GM18505 (cell line): ENCODE measurements around the gene CTSC.
A peak's percentile ranks its signal among the peaks of the same experiment; 100 is the strongest.
"Not testable (repeated sequence)": the region's sequence is repeated elsewhere in the genome, so short reads cannot be mapped to it uniquely, and the experiment has no call there.

ENCODE experiments used
- ATAC-seq: cut with Tn5 transposase; IDR thresholded peaks from one replicate; pipeline ENCODE4 v1.9.1; 2021; ENCODE audit not compliant: unreplicated experiment
- POLR2A ChIP-seq: IDR thresholded peaks from 4 replicates; pipeline ENCODE4 v1.6.1; 2011; ENCODE audit warnings: borderline replicate concordance; ENCODE audit not compliant: insufficient read depth, insufficient read length; ENCODE audit errors: extremely low read depth

Gene CTSC

DNA sequence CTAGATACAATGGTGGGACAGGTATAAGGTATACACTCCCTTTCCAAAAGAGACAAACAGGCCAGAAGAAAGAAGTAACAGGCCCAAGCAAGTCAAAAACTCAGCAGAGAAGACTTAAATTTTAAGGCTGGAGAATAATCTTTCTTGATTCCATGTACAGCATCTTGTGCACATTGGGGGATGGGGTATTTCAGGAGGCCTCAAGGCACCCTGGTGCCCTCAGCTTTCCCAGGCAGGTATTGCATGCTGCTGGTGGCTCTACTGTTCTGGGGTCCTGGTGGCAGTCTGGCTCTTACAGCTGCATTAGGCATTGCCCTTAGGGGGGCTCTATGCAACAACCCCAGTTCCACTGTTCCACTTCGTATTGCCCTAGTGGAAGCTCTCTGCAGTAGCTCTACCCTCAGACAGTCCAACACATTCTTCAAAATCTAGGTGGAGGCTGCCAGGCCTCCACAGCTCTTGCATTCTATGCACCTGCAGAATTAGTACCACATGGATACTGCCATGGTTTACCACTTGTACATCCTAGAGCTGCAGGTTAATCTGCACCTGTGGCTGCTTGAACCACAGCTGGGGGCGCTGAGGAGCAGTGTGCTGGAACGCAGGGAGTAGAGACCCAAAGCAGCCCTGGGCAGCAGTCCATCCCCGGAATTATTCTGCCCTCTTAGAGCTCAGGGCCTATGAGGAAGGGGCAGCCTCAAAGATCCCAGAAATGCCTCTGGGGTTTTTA, 4.2 kb upstream of the CTSC start:
- no peak for ATAC-seq
- no peak for TF ChIP-seq POLR2A

- TF ChIP-seq POLR2A, result no peak
These were observed 2.9 kb upstream of the CTSC start for GRCh38 chr11:88340366-88340935.

DNA sequence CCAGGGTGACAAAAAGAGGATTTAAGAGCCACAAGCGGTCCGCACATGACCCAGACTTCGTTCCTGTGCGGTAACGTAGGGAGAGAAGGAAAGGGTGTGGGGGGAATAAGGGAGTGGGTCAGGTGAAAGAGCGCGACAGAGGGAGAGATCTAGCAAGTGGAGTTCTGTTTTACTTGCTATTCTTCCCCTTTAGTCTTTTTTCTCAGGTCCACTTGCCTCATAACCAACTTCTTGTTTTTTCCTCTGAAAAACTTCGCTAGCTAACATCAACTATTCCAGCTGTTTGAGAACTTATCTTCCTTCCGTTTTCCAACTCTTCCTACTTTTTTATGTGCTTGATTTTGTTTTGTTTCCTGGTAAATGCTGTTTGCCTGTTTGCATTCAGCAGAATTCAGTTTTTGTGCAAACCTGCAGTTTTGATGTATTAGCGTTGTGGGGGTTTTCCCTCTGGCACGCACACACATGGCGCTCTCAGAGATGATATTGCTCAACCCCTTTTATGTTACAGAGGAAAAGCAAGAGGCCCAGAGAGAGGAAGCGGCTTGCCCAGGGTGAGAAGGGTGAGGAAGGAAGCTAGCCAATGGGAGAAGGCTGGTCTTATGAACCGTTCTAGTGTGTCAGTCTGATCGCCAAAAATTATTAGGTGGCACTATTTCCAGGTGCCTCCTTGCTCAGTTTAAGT, 592 bp upstream of the CTSC start:
- no peak for TF ChIP-seq POLR2A
- peak; percentile 30 for ATAC-seq

More at GRCh38 chr11:88340366-88340935, 2.9 kb upstream of the CTSC start:
- no peak for ATAC-seq

DNA sequence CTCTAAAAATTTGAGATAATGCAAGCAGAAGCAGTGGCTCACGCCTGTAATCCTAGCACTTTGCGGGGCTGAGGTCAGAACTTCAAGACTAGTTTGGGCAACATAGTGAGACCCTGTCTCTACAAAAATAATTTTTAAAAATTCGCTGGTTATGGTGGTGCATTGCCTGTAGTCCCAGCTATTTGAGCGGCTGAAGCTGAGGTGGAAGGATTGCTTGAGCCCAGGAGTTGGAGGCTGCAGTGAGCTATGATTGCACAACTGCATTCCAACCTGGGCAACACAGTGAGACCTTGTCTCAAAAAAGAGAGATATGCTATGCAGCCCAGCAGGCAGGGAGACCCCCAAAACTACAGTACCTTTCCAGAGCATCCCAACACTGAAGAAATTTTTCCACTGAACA, 2.3 kb downstream of the CTSC start:
- ATAC-seq, result no peak
- TF ChIP-seq POLR2A, result no peak

- no peak for ATAC-seq
- TF ChIP-seq POLR2A, result peak; percentile 8
These were observed 3.7 kb downstream of the CTSC start for GRCh38 chr11:88333862-88334261.

DNA sequence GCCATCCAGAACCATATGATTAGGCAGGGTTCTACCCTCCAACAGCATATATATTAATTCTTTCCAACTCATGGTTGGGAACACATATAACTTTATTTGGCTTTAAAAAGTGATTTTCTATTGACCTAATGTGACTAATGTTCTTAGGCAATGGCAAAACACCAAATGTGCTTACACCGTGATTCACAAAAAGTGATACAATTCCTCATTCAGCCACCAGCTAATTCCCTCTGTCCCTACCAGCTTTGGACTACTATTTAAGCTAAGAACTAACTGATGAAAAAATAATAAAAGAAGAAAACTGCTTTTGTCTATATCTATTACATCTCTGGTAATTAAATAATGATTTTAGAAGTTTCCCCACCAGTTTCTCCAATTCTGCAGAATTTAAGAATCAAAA, 4.7 kb downstream of the CTSC start:
- TF ChIP-seq POLR2A, result no peak
- no peak for ATAC-seq

- TF ChIP-seq POLR2A, result peak; percentile 7
- no peak for ATAC-seq
These were observed 6.6 kb downstream of the CTSC start for GRCh38 chr11:88330826-88331428.

DNA sequence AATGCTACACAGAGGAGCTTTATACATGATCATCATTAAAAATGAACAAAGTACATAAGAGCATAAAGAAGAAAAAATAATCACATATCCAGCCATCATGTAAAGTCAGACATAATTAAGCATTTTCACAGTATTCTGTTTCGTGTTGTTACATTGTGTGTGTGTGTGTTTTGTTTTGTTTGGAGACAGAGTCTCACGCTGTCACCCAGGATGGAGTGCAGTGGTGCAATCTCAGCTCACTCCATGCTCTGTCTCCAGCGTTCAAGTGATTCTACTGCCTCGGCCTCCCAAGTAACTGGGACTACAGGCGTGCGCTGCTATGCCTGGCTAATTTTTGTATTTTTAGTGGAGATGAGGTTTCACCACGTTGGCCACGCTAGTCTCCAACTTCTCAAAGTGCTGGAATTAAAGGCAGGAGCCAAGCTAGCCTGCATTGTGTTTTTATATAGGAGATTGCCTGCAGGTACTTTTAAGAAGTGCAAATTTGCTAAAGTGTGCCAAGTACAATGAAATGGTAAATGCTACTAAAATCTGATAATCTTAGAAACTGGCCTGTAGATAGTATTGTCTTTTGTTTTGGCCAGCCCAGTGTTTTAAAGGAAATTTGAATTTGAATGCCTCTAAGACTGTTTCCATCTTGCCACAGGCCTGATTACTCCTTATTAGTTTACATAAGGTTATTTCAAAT, 7.8 kb downstream of the CTSC start:
- no peak for TF ChIP-seq POLR2A
- no peak for ATAC-seq

GRCh38 chr11:88327462-88328143, 9.9 kb downstream of the CTSC start:
- peak; percentile 29 for ATAC-seq
- TF ChIP-seq POLR2A, result no peak

GRCh38 chr11:88327061-88327460, 10.5 kb downstream of the CTSC start:
- TF ChIP-seq POLR2A, result no peak
- peak; percentile 65 for ATAC-seq

DNA sequence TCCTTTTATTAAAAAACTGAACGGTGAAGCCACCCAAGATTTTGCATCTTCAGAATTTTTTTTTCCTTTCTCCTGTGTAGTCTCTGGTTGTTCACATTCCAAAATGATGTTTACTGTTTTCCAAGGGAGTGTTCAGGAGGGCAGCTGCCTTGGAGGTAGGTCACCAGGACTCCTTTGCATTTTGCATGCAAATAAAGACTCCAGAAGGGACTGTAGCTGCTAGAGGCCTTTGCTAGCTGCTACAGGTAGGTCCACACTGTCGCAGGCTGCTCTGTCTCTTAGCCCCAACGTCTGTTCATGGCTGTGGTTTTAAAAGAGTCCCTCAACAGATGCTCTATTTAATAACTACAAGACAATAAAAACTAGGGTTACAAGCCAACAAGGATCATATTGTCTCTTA, 11.4 kb downstream of the CTSC start:
- no peak for TF ChIP-seq POLR2A
- no peak for ATAC-seq

DNA sequence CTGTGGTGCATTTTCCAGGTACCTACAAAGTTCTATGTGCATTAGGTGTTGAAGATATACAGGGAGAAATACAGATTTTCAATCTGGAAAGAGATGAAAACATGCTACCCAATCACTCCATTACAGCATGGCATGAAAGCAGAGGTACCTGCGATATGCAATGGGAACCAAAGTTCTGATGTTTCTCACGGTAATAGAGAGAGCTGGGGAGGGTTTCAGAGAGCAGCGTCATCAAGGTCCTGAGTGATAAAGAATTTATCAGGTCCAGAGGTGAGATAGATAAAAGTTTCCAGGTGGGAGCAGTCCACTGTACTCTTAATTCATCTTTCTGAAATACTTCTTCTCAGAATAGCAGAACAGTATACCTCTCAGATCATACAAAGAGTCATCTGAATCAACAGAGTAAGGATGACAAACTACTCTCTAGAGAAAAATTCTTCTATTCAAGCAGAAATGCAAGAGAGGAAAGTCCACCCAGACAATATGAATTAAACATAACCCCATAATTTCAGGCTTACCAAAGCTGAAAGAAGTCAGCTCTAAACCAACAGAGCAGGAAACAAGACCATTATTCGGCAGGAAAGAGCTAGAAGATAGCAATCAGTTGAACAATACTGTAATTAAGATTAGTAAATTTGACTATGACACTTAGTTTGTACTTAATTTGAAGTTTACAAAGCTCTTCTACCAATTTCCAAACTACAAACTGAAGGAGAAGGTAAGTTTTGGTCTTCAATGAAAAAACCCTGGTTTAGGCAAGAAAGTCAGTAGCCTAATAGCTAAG, 12.8 kb downstream of the CTSC start:
- TF ChIP-seq POLR2A, result no peak
- ATAC-seq, result no peak

DNA sequence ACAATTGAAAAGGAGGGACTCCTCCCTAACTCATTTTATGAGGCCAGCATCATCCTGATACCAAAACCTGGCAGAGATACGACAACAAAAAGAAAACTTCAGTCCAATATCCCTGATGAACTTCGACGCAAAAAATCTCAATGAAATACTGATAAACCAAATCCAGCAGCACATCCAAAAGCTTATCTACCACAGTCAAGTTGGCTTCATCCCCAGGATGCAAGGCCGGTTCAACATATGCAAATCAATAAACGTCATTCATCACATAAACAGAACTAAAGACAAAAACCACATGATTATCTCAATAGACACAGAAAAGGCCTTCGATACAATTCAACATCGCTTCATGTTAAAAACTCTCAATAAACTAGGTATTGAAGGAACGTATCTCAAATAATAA, 14.7 kb downstream of the CTSC start:
- ATAC-seq, result not testable (repeated sequence)

DNA sequence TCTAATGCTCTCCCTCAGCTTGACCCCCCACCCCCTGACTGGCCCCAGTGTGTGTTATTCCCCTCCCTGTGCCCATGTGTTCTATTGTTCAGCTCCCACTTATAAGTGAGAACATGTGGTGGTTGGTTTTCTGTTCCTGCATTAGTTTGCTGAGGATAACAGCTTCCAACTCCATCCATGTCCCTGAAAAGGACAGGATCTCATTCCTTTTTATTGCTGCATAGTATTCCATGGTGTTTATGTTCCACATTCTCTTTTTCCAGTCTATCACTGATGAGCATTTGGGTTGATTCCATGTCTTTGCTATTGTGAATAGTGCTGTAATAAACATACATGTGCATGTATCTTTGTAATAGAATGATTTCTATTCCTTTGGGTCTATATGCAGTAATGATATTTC, 16.1 kb downstream of the CTSC start:
- not testable (repeated sequence) for ATAC-seq
